ENCODE data around the gene ELL2.

ELL2 gene

GRCh38 chr5:95972196-95972595, 10.5 kb upstream of the ELL2 start:
- no peak overlapping the region for H3K4me3 ChIP-seq (ENCODE audit: low read depth, low read length)
- no peak for TF ChIP-seq CTCF (IDR thresholded peaks at IDR 0.05; ENCODE audit: insufficient read depth, low read depth, low read length, missing control alignments)
- no peak for DNase-seq (ENCODE audit: low read depth)

- no peak for TF ChIP-seq CTCF (IDR thresholded peaks at IDR 0.05; ENCODE audit: insufficient read depth, low read depth, low read length, missing control alignments)
- DNase-seq (ENCODE audit: low read depth), result no peak
Measured at GRCh38 chr5:95970359-95970704, 8.7 kb upstream of the ELL2 start.

GRCh38 chr5:95969651-95970358, 8.2 kb upstream of the ELL2 start:
- no peak overlapping the region for H3K4me3 ChIP-seq (ENCODE audit: low read depth, low read length)
- DNase-seq (ENCODE audit: low read depth), result no peak
- no peak for TF ChIP-seq CTCF (IDR thresholded peaks at IDR 0.05; ENCODE audit: insufficient read depth, low read depth, low read length, missing control alignments)

More at GRCh38 chr5:95970359-95970704, 8.7 kb upstream of the ELL2 start:
- no peak overlapping the region for H3K4me3 ChIP-seq (ENCODE audit: low read depth, low read length)

GRCh38 chr5:95969055-95969454, 7.4 kb upstream of the ELL2 start:
- no peak for DNase-seq (ENCODE audit: low read depth)
- no peak overlapping the region for H3K4me3 ChIP-seq (ENCODE audit: low read depth, low read length)
- TF ChIP-seq CTCF (IDR thresholded peaks at IDR 0.05; ENCODE audit: insufficient read depth, low read depth, low read length, missing control alignments), result no peak

GRCh38 chr5:95967236-95967635, 5.6 kb upstream of the ELL2 start:
- TF ChIP-seq CTCF (IDR thresholded peaks at IDR 0.05; ENCODE audit: insufficient read depth, low read depth, low read length, missing control alignments), result no peak
- no peak overlapping the region for H3K4me3 ChIP-seq (ENCODE audit: low read depth, low read length)
- DNase-seq (ENCODE audit: low read depth), result no peak

GRCh38 chr5:95966005-95966404, 4.4 kb upstream of the ELL2 start:
- H3K4me3 ChIP-seq (ENCODE audit: low read depth, low read length), result no peak overlapping the region
- TF ChIP-seq CTCF (IDR thresholded peaks at IDR 0.05; ENCODE audit: insufficient read depth, low read depth, low read length, missing control alignments), result no peak
- no peak for DNase-seq (ENCODE audit: low read depth)
